ENCODE data around the gene PRKCA.

DNA sequence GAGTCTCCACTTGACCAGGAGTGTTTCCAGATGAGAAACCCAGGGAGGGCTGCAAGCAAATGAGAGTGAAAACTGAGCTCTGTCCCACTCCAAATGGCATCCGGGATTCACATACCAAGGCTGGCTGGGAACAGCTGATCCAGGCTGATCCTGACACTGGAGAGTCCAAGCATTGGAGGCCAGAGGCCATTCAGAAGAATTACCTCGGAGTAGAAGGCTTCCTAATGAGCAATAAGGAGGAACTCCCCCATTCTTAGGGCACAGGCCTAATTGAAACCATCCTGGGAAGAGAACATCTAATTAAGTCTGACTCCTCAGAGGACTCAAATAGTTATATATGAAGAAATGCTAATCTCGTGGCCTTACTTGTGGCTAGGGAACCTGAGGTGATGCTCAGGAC lies 142.8 kb downstream of the PRKCA start:
- TF ChIP-seq TAF1 (IDR thresholded peaks at IDR 0.05; ENCODE audit: borderline replicate concordance, low read depth, low read length) (no peak), SP1 (IDR thresholded peaks at IDR 0.05; ENCODE audit: low read depth, low read length) (no peak), BHLHE40 (IDR thresholded peaks at IDR 0.05; ENCODE audit: borderline replicate concordance in 1 of 2, low read depth in 2 of 2, low read length in 1 of 2) (no peak), DPF2 (IDR thresholded peaks at IDR 0.05) (no peak), SMC3 (IDR thresholded peaks at IDR 0.05; ENCODE audit: borderline replicate concordance, low read length) (no peak), POLR2AphosphoS2 (IDR thresholded peaks at IDR 0.05; ENCODE audit: low read depth, low read length) (no peak), EZH2 (IDR thresholded peaks at IDR 0.05; ENCODE audit: borderline replicate concordance, control insufficient read depth, low read depth, low read length) (no peak), CEBPB (IDR thresholded peaks at IDR 0.05; ENCODE audit: borderline replicate concordance in 1 of 2, low read depth in 2 of 2, low read length in 2 of 2) (no peak)
- TF ChIP-seq, protein P1, sequence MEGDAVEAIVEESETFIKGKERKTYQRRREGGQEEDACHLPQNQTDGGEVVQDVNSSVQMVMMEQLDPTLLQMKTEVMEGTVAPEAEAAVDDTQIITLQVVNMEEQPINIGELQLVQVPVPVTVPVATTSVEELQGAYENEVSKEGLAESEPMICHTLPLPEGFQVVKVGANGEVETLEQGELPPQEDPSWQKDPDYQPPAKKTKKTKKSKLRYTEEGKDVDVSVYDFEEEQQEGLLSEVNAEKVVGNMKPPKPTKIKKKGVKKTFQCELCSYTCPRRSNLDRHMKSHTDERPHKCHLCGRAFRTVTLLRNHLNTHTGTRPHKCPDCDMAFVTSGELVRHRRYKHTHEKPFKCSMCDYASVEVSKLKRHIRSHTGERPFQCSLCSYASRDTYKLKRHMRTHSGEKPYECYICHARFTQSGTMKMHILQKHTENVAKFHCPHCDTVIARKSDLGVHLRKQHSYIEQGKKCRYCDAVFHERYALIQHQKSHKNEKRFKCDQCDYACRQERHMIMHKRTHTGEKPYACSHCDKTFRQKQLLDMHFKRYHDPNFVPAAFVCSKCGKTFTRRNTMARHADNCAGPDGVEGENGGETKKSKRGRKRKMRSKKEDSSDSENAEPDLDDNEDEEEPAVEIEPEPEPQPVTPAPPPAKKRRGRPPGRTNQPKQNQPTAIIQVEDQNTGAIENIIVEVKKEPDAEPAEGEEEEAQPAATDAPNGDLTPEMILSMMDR (IDR thresholded peaks at IDR 0.05 in 2 of 3, conservative IDR thresholded peaks at IDR 0.05 in 1 of 3; ENCODE audit: control insufficient read depth in 2 of 3, extremely low read depth in 1 of 3, insufficient read depth in 1 of 3, low read depth in 3 of 3, low read length in 3 of 3) = no peak
- TF ChIP-seq, protein P2, sequence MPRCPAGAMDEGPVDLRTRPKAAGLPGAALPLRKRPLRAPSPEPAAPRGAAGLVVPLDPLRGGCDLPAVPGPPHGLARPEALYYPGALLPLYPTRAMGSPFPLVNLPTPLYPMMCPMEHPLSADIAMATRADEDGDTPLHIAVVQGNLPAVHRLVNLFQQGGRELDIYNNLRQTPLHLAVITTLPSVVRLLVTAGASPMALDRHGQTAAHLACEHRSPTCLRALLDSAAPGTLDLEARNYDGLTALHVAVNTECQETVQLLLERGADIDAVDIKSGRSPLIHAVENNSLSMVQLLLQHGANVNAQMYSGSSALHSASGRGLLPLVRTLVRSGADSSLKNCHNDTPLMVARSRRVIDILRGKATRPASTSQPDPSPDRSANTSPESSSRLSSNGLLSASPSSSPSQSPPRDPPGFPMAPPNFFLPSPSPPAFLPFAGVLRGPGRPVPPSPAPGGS (IDR thresholded peaks at IDR 0.05; ENCODE audit: borderline replicate concordance, insufficient read depth, low read depth, low read length, poor library complexity, severe bottlenecking) = no peak

Data from GM12878 (cell line).